Renal cortical epithelial cell (primary cell): ENCODE measurements around the gene CPSF4L. TPM values are rescaled to one million over a fixed set of nuclear protein-coding genes. Genes with fewer than 3 reads are reported as not detected.
"Not testable (repeated sequence)": the region's sequence is repeated elsewhere in the genome, so short reads cannot be mapped to it uniquely, and the experiment has no call there.

Source experiments
- DNase-seq: peaks from one replicate; pipeline ENCODE4 v3.0.0-alpha.2; 2011; ENCODE audit warnings: low read depth
- total RNA-seq: library from RNA; depleted of rRNA; stranded (reverse); fragments of >200 nt; gene quantifications from 2 replicates; pipeline ENCODE4 v1.2.3, GENCODE V29; 2014

The CPSF4L gene
- total RNA-seq, 1 donor from 2014 or later = not detected

- DNase-seq = no peak
Observed at GRCh38 chr17:73268582-73269328, 7.1 kb upstream of the CPSF4L start.

DNA sequence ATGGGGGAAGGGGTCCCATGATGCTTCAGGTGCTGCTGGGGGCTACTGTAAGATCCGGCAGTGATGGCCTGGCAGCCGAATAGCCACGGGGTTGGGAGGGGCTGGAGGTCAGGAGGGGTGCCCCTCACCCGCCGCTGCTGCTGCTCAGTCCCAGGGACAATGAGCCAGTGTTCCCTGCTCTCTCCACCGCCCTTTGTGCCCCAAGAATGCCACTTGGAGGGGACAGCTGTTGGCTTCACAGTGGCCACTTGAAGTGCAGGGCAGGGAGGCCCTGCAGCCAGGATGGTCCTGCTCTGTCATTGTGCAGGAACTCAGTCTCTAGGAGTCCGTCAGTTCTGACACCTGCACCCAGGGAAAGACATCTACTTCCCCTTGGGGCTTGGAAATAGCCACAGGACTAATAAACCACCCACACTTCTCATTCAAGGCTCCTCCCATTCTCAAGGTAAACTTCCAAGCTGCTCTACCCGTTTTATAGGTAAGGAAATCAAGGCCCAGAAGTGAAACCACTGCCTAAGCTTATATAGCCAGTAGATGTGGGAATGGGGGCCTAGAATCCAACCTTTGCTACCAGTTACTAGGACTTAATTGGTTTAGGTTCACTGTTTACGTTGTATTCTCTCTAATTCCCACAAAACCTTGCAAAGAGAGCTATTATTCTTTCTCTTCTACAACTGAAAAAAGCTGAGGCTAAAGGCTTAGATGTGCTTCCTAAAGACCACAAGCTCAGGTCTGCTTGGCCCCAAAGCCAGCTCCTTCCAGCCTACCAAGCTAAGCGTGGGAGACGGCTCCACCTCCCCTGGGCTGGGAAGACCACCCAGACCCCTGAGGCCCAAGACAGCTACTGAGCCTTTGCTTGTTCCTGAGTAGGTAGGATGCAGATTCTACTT, 6.2 kb upstream of the CPSF4L start:
- no peak for DNase-seq

DNA sequence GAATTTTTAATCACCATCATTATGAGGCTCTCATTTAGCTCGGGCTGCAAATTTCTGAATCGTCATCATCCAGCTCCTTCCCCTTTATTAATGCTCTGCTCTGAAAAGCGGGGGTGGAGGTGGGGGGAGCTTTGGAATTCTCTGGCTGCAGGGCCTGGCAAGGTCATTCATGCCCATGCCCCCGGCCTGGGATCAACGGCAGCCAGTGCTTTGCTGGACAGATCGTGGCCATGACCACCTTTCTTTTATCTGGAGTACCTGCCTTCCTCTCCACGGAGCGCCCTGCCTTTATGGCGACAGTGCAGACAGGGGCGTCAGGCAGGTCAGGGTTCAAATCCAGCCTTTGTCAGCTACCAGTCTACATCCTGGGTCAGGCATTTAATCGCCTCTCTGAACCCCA, 5.1 kb upstream of the CPSF4L start:
- DNase-seq = no peak

GRCh38 chr17:73265646-73266640, 4.3 kb upstream of the CPSF4L start:
- DNase-seq = no peak

DNA sequence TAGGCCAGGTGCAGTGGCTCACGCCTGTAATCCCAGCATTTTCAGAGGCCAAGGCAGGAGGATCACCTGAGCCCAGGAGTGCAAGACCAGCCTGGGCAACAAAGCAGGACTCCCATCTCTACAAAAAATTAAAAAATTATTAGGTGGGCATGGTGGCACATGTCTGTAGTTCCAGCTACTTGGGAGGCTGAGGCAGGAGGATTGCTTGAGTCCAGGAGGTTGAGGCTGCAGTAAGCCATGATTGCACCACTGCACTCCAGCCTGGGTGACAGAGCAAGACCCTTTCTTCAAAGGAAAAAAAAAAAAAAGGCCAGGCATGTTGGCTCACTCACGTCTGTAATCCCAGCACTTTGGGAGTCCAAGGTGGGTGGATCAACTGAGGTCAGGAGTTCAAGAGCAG, 2.8 kb upstream of the CPSF4L start:
- not testable (repeated sequence) for DNase-seq

DNA sequence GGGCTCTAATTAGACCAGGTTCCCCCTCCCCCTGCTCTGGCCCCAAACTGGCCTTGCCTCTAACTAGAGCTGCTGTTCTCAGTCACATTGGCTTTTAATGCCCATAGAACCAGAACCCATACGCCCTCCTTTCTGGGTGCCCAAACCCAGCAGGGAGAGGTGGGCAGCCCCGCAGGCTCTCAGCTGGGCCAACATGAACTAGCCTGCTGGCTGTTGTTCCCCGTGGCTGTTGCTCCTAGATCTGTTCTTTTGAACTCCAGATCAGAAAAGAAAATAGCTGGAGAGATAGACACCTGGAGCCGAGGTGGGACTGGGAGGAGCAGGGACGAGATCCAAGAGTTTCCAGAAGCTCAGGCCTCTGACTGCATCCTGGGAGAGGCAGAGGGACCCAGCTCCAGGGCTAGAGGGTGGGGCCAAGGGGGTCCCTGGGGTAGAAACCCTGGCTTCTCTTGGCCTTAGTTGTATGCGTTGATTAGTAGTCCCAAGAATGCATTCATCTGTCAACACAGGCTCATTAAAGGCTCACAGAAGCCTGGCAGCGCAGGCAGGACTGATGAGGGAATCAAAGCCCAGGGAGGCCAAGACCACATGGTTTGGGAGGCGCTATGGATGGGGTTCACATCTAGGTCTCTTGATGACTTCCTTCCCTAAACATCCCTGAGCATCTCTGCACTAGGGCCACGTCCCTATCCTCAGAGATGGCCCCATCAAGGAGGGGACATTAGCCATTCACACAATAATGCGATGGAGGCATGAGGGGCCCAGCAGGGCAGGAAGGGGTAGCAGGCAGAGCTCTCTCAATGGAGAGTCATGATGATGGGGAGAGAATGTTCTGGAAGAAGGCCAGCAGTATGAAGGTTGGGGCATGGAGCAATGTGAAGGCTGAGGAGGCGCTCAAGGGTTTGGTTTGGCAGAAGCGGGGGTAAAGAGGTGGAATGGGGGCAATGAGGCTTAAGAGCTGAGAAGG, 1.3 kb upstream of the CPSF4L start:
- DNase-seq = no peak

DNA sequence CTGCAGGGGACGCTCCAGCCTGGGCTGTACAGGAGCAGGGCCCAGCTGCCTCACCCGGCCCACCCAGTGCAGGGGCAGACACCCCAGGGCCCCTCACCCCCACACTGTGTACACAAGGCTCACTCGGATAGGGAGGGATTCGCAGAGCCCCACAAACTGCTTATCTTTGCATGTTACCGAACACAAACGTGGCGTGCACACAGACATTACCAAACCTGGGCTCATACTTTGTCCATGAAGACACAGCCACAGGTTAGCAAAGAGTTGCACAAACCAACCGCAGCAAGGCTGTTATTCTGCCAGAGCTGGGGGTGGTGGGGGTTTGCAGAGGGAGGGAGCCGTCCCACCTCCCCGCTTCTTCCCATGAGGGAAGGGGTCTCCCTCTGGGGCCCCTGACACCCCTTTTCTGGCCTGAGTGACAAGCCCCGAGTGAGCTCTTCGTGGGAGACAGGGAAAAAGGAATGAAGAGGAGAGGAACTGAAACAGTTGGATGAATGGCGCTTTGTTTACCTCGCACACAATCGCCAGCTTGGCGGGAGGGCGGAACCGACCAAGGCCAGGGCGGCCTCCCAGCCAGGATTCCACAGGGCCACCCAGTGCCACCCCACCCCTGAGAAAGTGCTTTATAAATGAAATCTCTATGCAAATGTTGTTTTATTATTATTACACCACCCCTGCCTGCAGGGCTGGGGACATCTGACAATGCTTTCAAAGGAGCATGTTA, 434 bp upstream of the CPSF4L start:
- no peak for DNase-seq

DNA sequence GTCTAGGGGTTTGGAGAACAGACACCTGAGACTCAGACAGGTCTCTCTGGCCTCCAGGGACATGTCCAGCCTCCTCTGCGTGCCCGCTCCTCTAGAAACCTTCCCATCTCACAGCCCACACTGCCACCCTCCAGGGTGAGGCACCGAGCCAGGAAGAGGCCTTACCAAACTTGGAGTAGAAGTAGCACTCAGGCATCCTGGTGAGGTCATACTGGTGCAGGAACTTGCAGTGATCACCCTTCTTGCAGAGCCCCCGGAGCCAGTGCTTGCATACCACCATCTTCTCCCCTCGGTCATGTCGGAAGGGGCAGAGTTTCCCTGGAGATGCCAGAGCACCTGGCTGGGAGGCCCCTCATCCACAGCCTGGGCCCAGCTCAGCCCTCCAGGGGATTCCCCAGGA, 4.2 kb downstream of the CPSF4L start:
- no peak for DNase-seq

DNA sequence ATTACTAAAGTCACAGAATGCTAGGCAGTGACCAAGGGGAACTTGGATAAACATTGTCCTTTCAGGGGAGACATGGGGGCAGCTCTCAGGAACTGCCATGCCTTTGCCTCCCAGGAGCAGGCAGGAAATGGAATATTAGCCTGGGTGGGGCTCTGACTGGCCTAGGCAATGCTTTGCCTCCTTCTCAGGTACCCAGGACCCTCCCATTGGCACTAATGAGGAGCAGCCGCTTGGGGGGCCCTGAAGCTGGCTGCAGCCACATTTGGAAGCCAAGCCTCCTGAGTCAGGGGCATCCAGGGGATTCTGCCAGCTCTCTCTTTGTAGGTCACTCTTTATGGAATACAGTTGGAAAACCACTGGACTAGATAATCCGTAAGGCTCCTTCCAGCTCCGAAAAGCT, 5.5 kb downstream of the CPSF4L start:
- DNase-seq = no peak

DNA sequence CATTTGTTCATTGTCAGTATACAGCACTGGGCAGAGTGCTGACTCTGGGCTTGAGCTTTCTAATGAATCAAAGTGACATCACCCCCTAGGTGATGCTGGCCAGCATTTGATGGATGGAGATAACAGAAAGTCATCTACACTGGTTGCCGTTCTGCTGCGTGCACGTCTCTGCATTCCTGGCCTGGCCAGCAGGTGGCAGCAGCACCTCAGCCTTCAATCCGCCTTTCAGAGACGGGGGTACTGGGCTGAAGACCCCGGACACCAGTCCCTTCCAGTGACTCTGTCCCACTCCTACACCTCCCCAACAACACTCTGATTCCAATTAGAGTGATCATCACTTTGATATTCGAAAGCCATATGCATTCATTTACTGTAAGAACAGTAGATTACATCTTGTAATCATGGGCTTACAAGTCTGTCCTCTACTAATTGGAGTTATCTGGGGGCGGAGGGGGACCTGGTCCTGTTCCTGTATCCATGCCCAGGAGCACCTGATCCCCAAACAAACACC, 6.0 kb downstream of the CPSF4L start:
- no peak for DNase-seq

GRCh38 chr17:73251871-73252270, 9.8 kb downstream of the CPSF4L start:
- DNase-seq = no peak

DNA sequence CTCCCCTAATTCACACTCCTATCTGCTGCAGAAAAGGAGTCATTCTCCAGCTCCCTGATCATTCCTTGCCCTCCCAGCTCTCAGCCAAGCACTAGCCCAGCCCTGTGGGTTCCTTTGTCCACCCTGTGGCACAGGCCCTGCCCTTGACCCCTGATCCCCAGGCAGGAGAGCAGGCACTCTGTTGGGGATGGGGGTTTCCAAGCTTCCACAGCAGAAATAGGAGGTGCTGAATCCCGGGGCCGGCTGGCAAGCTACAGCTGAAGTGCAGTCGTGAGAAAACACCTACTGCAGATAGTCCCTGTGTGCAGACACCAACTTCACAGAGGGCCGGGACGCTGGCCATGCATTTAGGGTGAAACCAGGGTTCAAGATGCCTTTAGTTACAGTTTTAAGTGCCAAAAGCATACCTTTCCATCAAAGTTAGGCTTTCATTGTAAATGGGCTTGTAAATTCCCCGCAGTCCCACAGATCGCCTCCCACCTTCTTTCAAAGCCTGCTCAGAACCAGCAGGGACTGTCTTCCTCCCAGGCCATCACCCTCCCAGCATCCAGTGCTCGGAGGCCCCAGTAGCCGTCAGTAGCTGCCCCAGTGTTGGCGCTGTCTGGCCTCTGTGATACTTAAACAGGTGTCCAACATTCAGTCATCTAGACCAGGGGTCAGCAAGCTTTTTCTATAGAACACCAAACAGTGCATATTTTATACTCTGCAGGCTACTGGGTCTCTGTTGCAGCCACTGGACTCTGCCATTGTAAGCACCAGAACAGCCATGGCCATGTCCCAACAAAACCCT, 10.6 kb downstream of the CPSF4L start:
- DNase-seq = no peak

DNA sequence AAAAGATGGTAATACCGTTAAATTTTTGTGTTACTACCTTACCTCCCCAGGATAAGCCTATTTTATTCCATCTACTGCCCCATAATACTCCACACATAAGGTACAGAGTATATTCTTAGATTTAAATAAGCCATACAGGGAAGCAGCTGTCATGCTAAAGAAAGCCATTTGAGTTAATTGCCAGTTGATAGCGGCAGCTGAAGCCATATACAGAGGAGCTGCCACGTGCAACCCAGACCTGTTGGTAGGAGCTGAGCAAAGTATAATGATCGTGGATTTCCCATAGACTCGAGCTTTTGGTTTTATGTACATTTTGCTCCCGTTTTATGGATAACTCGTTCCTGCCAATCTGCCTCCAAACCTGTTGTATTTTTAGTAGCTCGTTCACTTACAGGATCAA, 12.0 kb downstream of the CPSF4L start:
- no peak for DNase-seq

DNA sequence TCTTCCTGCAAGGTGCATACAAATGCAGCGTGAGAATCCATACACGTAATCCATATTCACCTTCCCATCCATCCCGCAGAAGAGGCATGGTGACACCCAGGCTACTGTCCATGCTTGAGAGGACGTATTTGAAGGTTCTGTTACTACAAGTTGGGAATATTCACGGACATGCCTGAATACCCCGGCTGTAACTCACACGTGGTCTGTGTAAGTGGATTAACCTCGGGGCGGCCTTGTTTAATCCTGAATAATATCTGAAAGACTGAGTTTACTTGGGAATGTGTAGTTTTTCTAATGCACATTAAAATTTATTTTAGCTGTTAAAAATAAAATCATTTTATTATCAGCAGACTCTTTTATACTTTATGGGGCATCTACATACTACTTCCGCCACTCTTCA, 13.1 kb downstream of the CPSF4L start:
- no peak for DNase-seq

- no peak for DNase-seq
Observed at GRCh38 chr17:73247726-73248125, 14.0 kb downstream of the CPSF4L start.

GRCh38 chr17:73240561-73240960, 21.1 kb downstream of the CPSF4L start:
- DNase-seq = no peak

DNA sequence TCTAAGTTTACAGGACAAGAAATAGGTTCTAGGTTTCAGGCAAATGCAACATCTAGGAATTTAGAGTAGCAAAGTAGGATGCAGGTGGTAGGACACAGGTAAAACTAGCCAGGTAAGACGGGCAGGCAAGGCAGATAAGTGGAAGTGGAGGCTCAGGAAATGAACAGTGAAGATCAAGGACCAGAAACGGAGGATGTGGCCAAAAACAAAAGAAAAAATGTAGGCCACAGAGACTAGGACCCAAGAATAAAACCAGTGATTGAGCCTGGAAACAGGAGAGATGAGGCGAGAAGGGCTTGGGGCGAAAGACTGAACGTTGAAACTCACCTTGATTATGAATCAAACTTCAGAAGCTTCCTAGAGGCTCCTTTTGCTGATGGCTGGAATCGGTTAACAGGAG, 24.0 kb downstream of the CPSF4L start:
- no peak for DNase-seq

DNA sequence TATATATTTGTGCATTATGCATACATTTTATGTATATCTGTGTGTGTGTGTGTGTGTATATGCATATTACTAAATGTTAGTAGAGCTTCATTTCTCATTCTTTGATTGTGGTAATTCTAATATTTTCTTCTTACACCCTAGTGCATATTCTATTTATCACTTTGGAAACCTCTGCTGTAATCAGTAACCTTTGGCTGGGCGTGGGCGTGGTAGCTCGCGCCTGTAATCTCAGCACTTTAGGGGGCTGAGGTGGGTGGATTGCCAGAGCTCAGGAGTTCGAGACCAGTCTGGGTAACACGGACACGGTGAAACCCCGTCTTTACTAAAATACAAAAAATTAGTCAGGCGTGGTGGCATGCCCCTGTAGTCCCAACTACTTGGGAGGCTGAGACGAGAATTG, 26.9 kb downstream of the CPSF4L start:
- no peak for DNase-seq
